HEK293 (cell line): Measurements from ENCODE around the gene OSBP2.

ENCODE experiments used
- CTCF ChIA-PET: fragments of 350-600 bp; formaldehyde crosslinking; extraction: SDS; loops from one replicate; lab custom pipeline; 2021; ENCODE audit warnings: antibody characterized with exemption; lab: Yijun Ruan, JAX
- POLR2A ChIA-PET: fragments of 300-600 bp; formaldehyde crosslinking; extraction: SDS; loops from one replicate; lab custom pipeline; 2020; ENCODE audit warnings: antibody characterized with exemption, inconsistent platforms; lab: Yijun Ruan, JAX
- H3K27ac ChIP-seq: fragments of 200-500 bp; sonication (Bioruptor generic); 2 replicates; pipeline ENCODE4 v1.5.1; 2014; ENCODE audit warnings: low read depth, low read length, control low read depth, inconsistent platforms; ENCODE audit errors: extremely low read depth
- H3K36me3 ChIP-seq, 2 experiments: fragments of 200-500 bp in 1 of 2; sonication (Bioruptor generic) in 1 of 2; 1 replicate in 1 of 2; 2 replicates in 1 of 2; pipeline ENCODE4 v1.5.1; 2014 to 2017; ENCODE audit warnings: inconsistent platforms in 2 of 2, low read length in 2 of 2; ENCODE audit not compliant: control insufficient read depth in 2 of 2, insufficient read depth in 1 of 2
- H3K4me1 ChIP-seq: fragments of 200-500 bp; sonication (Bioruptor generic); 2 replicates; pipeline ENCODE4 v1.5.1; 2014; ENCODE audit warnings: mild to moderate bottlenecking, low read length, inconsistent platforms; ENCODE audit not compliant: control insufficient read depth, insufficient read depth
- H3K4me3 ChIP-seq: 2 replicates; pipeline ENCODE4 v1.5.1; 2011; ENCODE audit warnings: low read depth, mild to moderate bottlenecking, control low read depth, low read length, moderate library complexity
- H3K9me3 ChIP-seq: fragments of 200-500 bp; sonication (Bioruptor generic); 2 replicates; pipeline ENCODE4 v1.5.1; 2014; ENCODE audit warnings: low read depth, low read length, inconsistent platforms; ENCODE audit not compliant: control insufficient read depth, insufficient read depth
- GLI4 ChIP-seq: fragments of 450-650 bp; formaldehyde crosslinking; IDR thresholded peaks from 2 replicates; pipeline ENCODE4 v1.5.1; 2016; ENCODE audit warnings: missing biosample characterization, missing genetic modification characterization
- INSM2 ChIP-seq: fragments of 450-650 bp; formaldehyde crosslinking; IDR thresholded peaks from 2 replicates; pipeline ENCODE4 v1.5.1; 2016; ENCODE audit warnings: missing biosample characterization, missing genetic modification characterization
- MEIS1 ChIP-seq: sonication (generic); formaldehyde crosslinking; IDR thresholded peaks from 2 replicates; pipeline ENCODE4 v1.8.1; 2022; ENCODE audit warnings: missing genetic modification reagents, mild to moderate bottlenecking, borderline replicate concordance
- PRDM2 ChIP-seq: fragments of 450-650 bp; formaldehyde crosslinking; IDR thresholded peaks from 2 replicates; pipeline ENCODE4 v1.5.1; 2016; ENCODE audit warnings: missing biosample characterization, missing genetic modification characterization, borderline replicate concordance
- ZFP3 ChIP-seq: fragments of 450-650 bp; formaldehyde crosslinking; IDR thresholded peaks from 2 replicates; pipeline ENCODE4 v1.5.1; 2016; ENCODE audit warnings: low read depth, missing biosample characterization, missing genetic modification characterization
- ZIC2 ChIP-seq: fragments of 450-650 bp; formaldehyde crosslinking; IDR thresholded peaks from 2 replicates; pipeline ENCODE4 v1.5.1; 2016; ENCODE audit warnings: missing biosample characterization, missing genetic modification characterization
- ZNF23 ChIP-seq: fragments of 450-650 bp; formaldehyde crosslinking; IDR thresholded peaks from 2 replicates; pipeline ENCODE4 v1.5.1; 2016; ENCODE audit warnings: missing biosample characterization, missing genetic modification characterization, borderline replicate concordance
- ZNF266 ChIP-seq: fragments of 450-650 bp; formaldehyde crosslinking; IDR thresholded peaks from 2 replicates; pipeline ENCODE4 v1.5.1; 2016; ENCODE audit warnings: missing biosample characterization, missing genetic modification characterization, low read depth
- ZNF274 ChIP-seq, 2 experiments: fragments of 200-500 bp in 1 of 2; fragments of 450-650 bp in 1 of 2; sonication (Bioruptor generic) in 1 of 2; formaldehyde crosslinking in 1 of 2; IDR thresholded peaks; 2 replicates each; pipeline versions ENCODE4 v1.5.1 to v1.6.1; 2014 to 2016; ENCODE audit warnings: borderline replicate concordance in 1 of 2, inconsistent platforms in 1 of 2, low read length in 1 of 2, missing biosample characterization in 1 of 2, missing genetic modification characterization in 1 of 2
- ZNF311 ChIP-seq: fragments of 450-650 bp; formaldehyde crosslinking; IDR thresholded peaks from 2 replicates; pipeline ENCODE4 v1.5.1; 2017; ENCODE audit warnings: missing biosample characterization, missing genetic modification characterization, borderline replicate concordance
- ZNF423 ChIP-seq: fragments of 450-650 bp; formaldehyde crosslinking; IDR thresholded peaks from 2 replicates; pipeline ENCODE4 v1.5.1; 2016; ENCODE audit warnings: missing biosample characterization, missing genetic modification characterization
- ZNF513 ChIP-seq: fragments of 450-650 bp; IDR thresholded peaks from 2 replicates; pipeline ENCODE4 v1.5.1; 2018; ENCODE audit warnings: missing biosample characterization, missing genetic modification characterization
- ZNF549 ChIP-seq: fragments of 450-650 bp; IDR thresholded peaks from 2 replicates; pipeline ENCODE4 v1.5.1; 2018; ENCODE audit warnings: missing biosample characterization, missing genetic modification characterization, mild to moderate bottlenecking, inconsistent platforms, moderate library complexity
- ZNF560 ChIP-seq: fragments of 450-650 bp; formaldehyde crosslinking; IDR thresholded peaks from 2 replicates; pipeline ENCODE4 v1.5.1; 2017; ENCODE audit warnings: missing biosample characterization, missing genetic modification characterization, borderline replicate concordance
- ZNF629 ChIP-seq: fragments of 450-650 bp; formaldehyde crosslinking; IDR thresholded peaks from 2 replicates; pipeline ENCODE4 v1.5.1; 2017; ENCODE audit warnings: missing biosample characterization, missing genetic modification characterization
- ZSCAN16 ChIP-seq: fragments of 450-650 bp; formaldehyde crosslinking; IDR thresholded peaks from 2 replicates; pipeline ENCODE4 v1.5.1; 2016; ENCODE audit warnings: missing biosample characterization, missing genetic modification characterization
- TF ChIP-seq, protein P1 (sequence below): fragments of 450-650 bp; formaldehyde crosslinking; IDR thresholded peaks from 2 replicates; pipeline ENCODE4; 2016; ENCODE audit warnings: missing biosample characterization, missing genetic modification characterization
- TF ChIP-seq, protein P2 (sequence below): fragments of 450-650 bp; formaldehyde crosslinking; IDR thresholded peaks from 2 replicates; pipeline ENCODE4 v1.5.1; 2016; ENCODE audit warnings: missing biosample characterization, missing genetic modification characterization
- TF ChIP-seq, protein P3 (sequence below): fragments of 450-650 bp; formaldehyde crosslinking; IDR thresholded peaks from 2 replicates; pipeline ENCODE4 v1.5.1; 2016; ENCODE audit warnings: missing biosample characterization, missing genetic modification characterization

OSBP2 gene

DNA sequence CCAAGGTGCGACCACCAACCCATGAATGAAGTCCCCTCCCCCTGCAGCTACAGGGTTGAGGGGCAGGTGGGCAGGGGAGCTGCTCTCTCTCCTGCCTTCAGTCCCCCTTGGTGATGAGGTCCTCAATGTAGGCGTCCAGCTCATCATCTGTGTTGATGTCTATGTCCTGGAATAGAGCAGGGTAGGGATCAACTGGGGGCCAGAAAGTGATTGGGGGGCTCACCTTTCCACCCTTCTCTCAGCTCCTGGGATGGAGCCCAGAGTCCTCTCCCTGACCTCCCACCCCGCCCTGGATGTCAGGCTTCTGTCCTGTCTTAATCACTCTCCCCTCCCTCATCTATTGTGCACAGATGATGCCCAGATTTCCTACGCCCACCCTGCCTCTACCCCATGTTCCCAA lies 232.0 kb downstream of the OSBP2 start:
- Histone ChIP-seq H3K4me1 (no peaks in the 10 kb centered on the region), H3K27ac (no peak overlapping the region), H3K4me3 (no peak overlapping the region), H3K9me3 (no peaks in the 10 kb centered on the region), H3K36me3 (peaks cover 36 to 71% of the 10 kb centered on the region in 2 experiments; a peak in 2 of 3 replicates)
- ChIA-PET POLR2A (no interaction called here), CTCF (interaction anchor here (0.6 kb wide), 2 partner anchors 19 to 162 kb away, joined by 6 read pairs; no protein-coding TSS in a partner anchor)
- TF ChIP-seq ZNF513 (tag by site-specific recombination): no peak
- TF ChIP-seq, protein P1, sequence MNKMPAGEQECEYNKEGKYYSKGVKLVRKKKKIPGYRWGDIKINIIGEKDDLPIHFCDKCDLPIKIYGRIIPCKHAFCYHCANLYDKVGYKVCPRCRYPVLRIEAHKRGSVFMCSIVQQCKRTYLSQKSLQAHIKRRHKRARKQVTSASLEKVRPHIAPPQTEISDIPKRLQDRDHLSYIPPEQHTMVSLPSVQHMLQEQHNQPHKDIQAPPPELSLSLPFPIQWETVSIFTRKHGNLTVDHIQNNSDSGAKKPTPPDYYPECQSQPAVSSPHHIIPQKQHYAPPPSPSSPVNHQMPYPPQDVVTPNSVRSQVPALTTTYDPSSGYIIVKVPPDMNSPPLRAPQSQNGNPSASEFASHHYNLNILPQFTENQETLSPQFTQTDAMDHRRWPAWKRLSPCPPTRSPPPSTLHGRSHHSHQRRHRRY (tag by site-specific recombination): no peak
- TF ChIP-seq ZNF266: no peak
- no peak for TF ChIP-seq ZIC2
- no peak for TF ChIP-seq PRDM2 (tag by site-specific recombination)
- TF ChIP-seq, protein P2, sequence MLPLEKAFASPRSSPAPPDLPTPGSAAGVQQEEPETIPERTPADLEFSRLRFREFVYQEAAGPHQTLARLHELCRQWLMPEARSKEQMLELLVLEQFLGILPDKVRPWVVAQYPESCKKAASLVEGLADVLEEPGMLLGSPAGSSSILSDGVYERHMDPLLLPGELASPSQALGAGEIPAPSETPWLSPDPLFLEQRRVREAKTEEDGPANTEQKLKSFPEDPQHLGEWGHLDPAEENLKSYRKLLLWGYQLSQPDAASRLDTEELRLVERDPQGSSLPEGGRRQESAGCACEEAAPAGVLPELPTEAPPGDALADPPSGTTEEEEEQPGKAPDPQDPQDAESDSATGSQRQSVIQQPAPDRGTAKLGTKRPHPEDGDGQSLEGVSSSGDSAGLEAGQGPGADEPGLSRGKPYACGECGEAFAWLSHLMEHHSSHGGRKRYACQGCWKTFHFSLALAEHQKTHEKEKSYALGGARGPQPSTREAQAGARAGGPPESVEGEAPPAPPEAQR (tag by site-specific recombination): no peak
- TF ChIP-seq ZNF274 (IDR thresholded peaks at IDR 0.05; ENCODE audit: low read length): no peak
- TF ChIP-seq ZNF274 (tag by site-specific recombination; IDR thresholded peaks at IDR 0.05; ENCODE audit: borderline replicate concordance): no peak
- no peak for TF ChIP-seq ZSCAN16 (tag by site-specific recombination)
- TF ChIP-seq ZNF560: no peak
- TF ChIP-seq ZNF23: no peak
- TF ChIP-seq, protein P3, sequence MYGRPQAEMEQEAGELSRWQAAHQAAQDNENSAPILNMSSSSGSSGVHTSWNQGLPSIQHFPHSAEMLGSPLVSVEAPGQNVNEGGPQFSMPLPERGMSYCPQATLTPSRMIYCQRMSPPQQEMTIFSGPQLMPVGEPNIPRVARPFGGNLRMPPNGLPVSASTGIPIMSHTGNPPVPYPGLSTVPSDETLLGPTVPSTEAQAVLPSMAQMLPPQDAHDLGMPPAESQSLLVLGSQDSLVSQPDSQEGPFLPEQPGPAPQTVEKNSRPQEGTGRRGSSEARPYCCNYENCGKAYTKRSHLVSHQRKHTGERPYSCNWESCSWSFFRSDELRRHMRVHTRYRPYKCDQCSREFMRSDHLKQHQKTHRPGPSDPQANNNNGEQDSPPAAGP: no peak
- TF ChIP-seq ZNF311 (tag by site-specific recombination): no peak
- no peak for TF ChIP-seq GLI4 (tag by site-specific recombination)
- TF ChIP-seq ZNF423 (tag by site-specific recombination): no peak
- no peak for TF ChIP-seq INSM2 (tag by site-specific recombination)
- no peak for TF ChIP-seq ZNF629 (tag by site-specific recombination)
- TF ChIP-seq ZNF549 (tag by site-specific recombination): no peak
- TF ChIP-seq ZFP3 (tag by site-specific recombination): no peak
- no peak for TF ChIP-seq MEIS1 (CRISPR knock-in tag)
